Stomach (tissue), 4 donors: ENCODE measurements around the gene OR6B3.

ENCODE experiments used
- EP300 ChIP-seq: sonication (generic); formaldehyde crosslinking; IDR thresholded peaks from one replicate; pipeline ENCODE4 v1.6.1; 2017; ENCODE audit warnings: antibody characterized with exemption
- POLR2A ChIP-seq, 4 donors: fragments of 450-650 bp; IDR thresholded peaks; one replicate each; pipeline ENCODE4 v1.6.1; 2016; ENCODE audit warnings: antibody characterized with exemption in 4 of 4, control low read depth in 2 of 4, mild to moderate bottlenecking in 1 of 4, moderate library complexity in 1 of 4
- POLR2AphosphoS5 ChIP-seq, 3 donors: sonication (generic); formaldehyde crosslinking; IDR thresholded peaks; one replicate each; pipeline ENCODE4 v1.6.1; 2016; ENCODE audit warnings: antibody characterized with exemption in 3 of 3
- TF ChIP-seq, protein P1 (sequence below), 7 experiments: fragments of 450-650 bp in 4 of 7; fragments of 200-600 bp in 3 of 7; sonication (generic) in 3 of 7; IDR thresholded peaks; one replicate each; pipeline ENCODE4 v1.5.1; 2016 to 2019; ENCODE audit warnings: antibody characterized with exemption in 7 of 7, control low read depth in 2 of 7, mild to moderate bottlenecking in 1 of 7

- TF ChIP-seq, protein P1, sequence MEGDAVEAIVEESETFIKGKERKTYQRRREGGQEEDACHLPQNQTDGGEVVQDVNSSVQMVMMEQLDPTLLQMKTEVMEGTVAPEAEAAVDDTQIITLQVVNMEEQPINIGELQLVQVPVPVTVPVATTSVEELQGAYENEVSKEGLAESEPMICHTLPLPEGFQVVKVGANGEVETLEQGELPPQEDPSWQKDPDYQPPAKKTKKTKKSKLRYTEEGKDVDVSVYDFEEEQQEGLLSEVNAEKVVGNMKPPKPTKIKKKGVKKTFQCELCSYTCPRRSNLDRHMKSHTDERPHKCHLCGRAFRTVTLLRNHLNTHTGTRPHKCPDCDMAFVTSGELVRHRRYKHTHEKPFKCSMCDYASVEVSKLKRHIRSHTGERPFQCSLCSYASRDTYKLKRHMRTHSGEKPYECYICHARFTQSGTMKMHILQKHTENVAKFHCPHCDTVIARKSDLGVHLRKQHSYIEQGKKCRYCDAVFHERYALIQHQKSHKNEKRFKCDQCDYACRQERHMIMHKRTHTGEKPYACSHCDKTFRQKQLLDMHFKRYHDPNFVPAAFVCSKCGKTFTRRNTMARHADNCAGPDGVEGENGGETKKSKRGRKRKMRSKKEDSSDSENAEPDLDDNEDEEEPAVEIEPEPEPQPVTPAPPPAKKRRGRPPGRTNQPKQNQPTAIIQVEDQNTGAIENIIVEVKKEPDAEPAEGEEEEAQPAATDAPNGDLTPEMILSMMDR (IDR thresholded peaks at IDR 0.05) = no peak
- TF ChIP-seq POLR2AphosphoS5 (IDR thresholded peaks at IDR 0.05) = no peak
- TF ChIP-seq POLR2A (IDR thresholded peaks at IDR 0.05) = no peak
- no peak for TF ChIP-seq EP300
These were observed 39.0 kb downstream of the OR6B3 start for GRCh38 chr2:240014327-240014726.
